HG02938 (cell line): ENCODE measurements around the gene VRK2.
A peak's percentile ranks its signal among the peaks of the same experiment; 100 is the strongest.

Experiments used
- ATAC-seq: cut with Tn5 transposase; IDR thresholded peaks from one replicate; pipeline ENCODE4 v1.9.1; 2021; ENCODE audit warnings: mild to moderate bottlenecking, moderate library complexity; ENCODE audit not compliant: unreplicated experiment

Gene VRK2

GRCh38 chr2:58046585-58047372, at the start of gene VRK2:
Gene VRK2, plus strand, starts transcription at chr2:58046806. Its CDS starts 2,026 bp downstream, at chr2:58048832.
- ATAC-seq = peak; percentile 84

GRCh38 chr2:58006256-58006951, 40.2 kb upstream of the VRK2 start:
- peak; percentile 78 for ATAC-seq

- ATAC-seq = peak; percentile 44
These were observed 39.7 kb upstream of the VRK2 start for GRCh38 chr2:58006952-58007284.

GRCh38 chr2:58010599-58010998, 36.0 kb upstream of the VRK2 start:
- no peak for ATAC-seq

- peak; percentile 85 for ATAC-seq
These were observed 27.4 kb upstream of the VRK2 start for GRCh38 chr2:58019229-58019628.

- ATAC-seq = no peak
These were observed 21.3 kb upstream of the VRK2 start for GRCh38 chr2:58025150-58025933.

- ATAC-seq = no peak
These were observed 19.6 kb upstream of the VRK2 start for GRCh38 chr2:58027029-58027428.

- no peak for ATAC-seq
These were observed 15.8 kb upstream of the VRK2 start for GRCh38 chr2:58030771-58031170.

GRCh38 chr2:58032016-58032763, 14.4 kb upstream of the VRK2 start:
- ATAC-seq = peak; percentile 69

GRCh38 chr2:58032764-58033080, 13.9 kb upstream of the VRK2 start:
- peak; percentile 9 for ATAC-seq

- no peak for ATAC-seq
These were observed 13.1 kb upstream of the VRK2 start for GRCh38 chr2:58033530-58033929.

GRCh38 chr2:58035352-58035751, 11.3 kb upstream of the VRK2 start:
- ATAC-seq = peak; percentile 80

GRCh38 chr2:58039170-58039611, 7.4 kb upstream of the VRK2 start:
- peak; percentile 60 for ATAC-seq

- ATAC-seq = no peak
These were observed 4.1 kb upstream of the VRK2 start for GRCh38 chr2:58042486-58042970.

- no peak for ATAC-seq
These were observed 2.5 kb upstream of the VRK2 start for GRCh38 chr2:58044145-58044544.

GRCh38 chr2:58045580-58046334, 849 bp upstream of the VRK2 start:
- ATAC-seq = no peak

GRCh38 chr2:58046335-58046584, 346 bp upstream of the VRK2 start:
- ATAC-seq = no peak

- peak; percentile 34 for ATAC-seq
These were observed 848 bp downstream of the VRK2 start for GRCh38 chr2:58047373-58047935.

GRCh38 chr2:58047961-58048360, 1.4 kb downstream of the VRK2 start:
- ATAC-seq = no peak

GRCh38 chr2:58051445-58051844, 4.8 kb downstream of the VRK2 start:
- no peak for ATAC-seq
